H9 (cell line): ENCODE data around the gene KRT81. TPM values are rescaled to one million over a fixed set of nuclear protein-coding genes. Genes with fewer than 3 reads are reported as not detected.

Experiments
- DNase-seq: peaks from one replicate; pipeline ENCODE4 v3.0.0-alpha.2; 2017
- H2AFZ ChIP-seq: one replicate; pipeline ENCODE4 v1.6.1; 2013; ENCODE audit warnings: mild to moderate bottlenecking, low read length, control low read depth, moderate library complexity
- H2AK5ac ChIP-seq: 2 replicates; pipeline ENCODE4 v1.6.1; 2013; ENCODE audit warnings: low read length, control low read depth, mixed read lengths; ENCODE audit not compliant: insufficient read length
- H2BK120ac ChIP-seq: one replicate; pipeline ENCODE4 v1.6.1; 2013; ENCODE audit warnings: low read depth, mild to moderate bottlenecking, low read length, control low read depth, inconsistent platforms; ENCODE audit not compliant: poor library complexity, severe bottlenecking
- H2BK12ac ChIP-seq: 2 replicates; pipeline ENCODE4 v1.6.1; 2013; ENCODE audit warnings: low read length, control low read depth, mixed read lengths, low read depth; ENCODE audit not compliant: insufficient read length
- H2BK15ac ChIP-seq: 2 replicates; pipeline ENCODE4 v1.6.1; 2013; ENCODE audit warnings: low read depth, low read length, control low read depth
- H2BK20ac ChIP-seq: one replicate; pipeline ENCODE4 v1.6.1; 2013; ENCODE audit warnings: low read depth, mild to moderate bottlenecking, low read length, control low read depth, inconsistent platforms; ENCODE audit not compliant: poor library complexity, severe bottlenecking
- H2BK5ac ChIP-seq: 2 replicates; pipeline ENCODE4 v1.6.1; 2013; ENCODE audit warnings: low read length, control low read depth, mixed read lengths; ENCODE audit not compliant: insufficient read length
- H3K14ac ChIP-seq: 2 replicates; pipeline ENCODE4 v1.6.1; 2013; ENCODE audit warnings: low read length, control low read depth; ENCODE audit not compliant: insufficient read depth
- H3K18ac ChIP-seq: 2 replicates; pipeline ENCODE4 v1.6.1; 2013; ENCODE audit warnings: low read depth, mild to moderate bottlenecking, mixed read lengths, low read length, control low read depth; ENCODE audit not compliant: insufficient read length
- H3K23ac ChIP-seq: 2 replicates; pipeline ENCODE4 v1.6.1; 2013; ENCODE audit warnings: low read length, control low read depth, mixed read lengths, low read depth; ENCODE audit not compliant: insufficient read length
- H3K23me2 ChIP-seq: 2 replicates; pipeline ENCODE4 v1.6.1; 2013; ENCODE audit warnings: low read depth, mild to moderate bottlenecking, mixed read lengths, low read length, control low read depth; ENCODE audit not compliant: insufficient read length, poor library complexity, severe bottlenecking
- H3K27ac ChIP-seq: 2 replicates; pipeline ENCODE4 v1.5.1; 2013; ENCODE audit warnings: low read length, control low read depth, mixed read lengths, low read depth; ENCODE audit not compliant: insufficient read length
- H3K27me3 ChIP-seq: 2 replicates; pipeline ENCODE4 v1.6.1; 2013; ENCODE audit warnings: low read length, control low read depth, inconsistent platforms; ENCODE audit not compliant: insufficient read depth
- H3K4ac ChIP-seq: 2 replicates; pipeline ENCODE4 v1.6.1; 2013; ENCODE audit warnings: low read depth, mild to moderate bottlenecking, control low read depth, inconsistent platforms, low read length, moderate library complexity
- H3K4me1 ChIP-seq: 2 replicates; pipeline ENCODE4 v1.6.1; 2013; ENCODE audit warnings: low read length, control low read depth, inconsistent platforms; ENCODE audit not compliant: insufficient read depth
- H3K4me2 ChIP-seq: 2 replicates; pipeline ENCODE4 v1.6.1; 2013; ENCODE audit warnings: low read length, control low read depth, mixed read lengths; ENCODE audit not compliant: insufficient read length, insufficient read depth
- H3K56ac ChIP-seq: 2 replicates; pipeline ENCODE4 v1.6.1; 2013; ENCODE audit warnings: low read depth, mild to moderate bottlenecking, mixed read lengths, low read length, control low read depth; ENCODE audit not compliant: insufficient read length
- H3K79me1 ChIP-seq: 2 replicates; pipeline ENCODE4 v1.6.1; 2013; ENCODE audit warnings: low read depth, mild to moderate bottlenecking, moderate library complexity, low read length, control low read depth, inconsistent platforms; ENCODE audit not compliant: insufficient read depth, poor library complexity, severe bottlenecking
- H3K79me2 ChIP-seq: 2 replicates; pipeline ENCODE4 v1.6.1; 2013; ENCODE audit warnings: low read length, control low read depth, inconsistent platforms; ENCODE audit not compliant: insufficient read depth
- H3K9ac ChIP-seq: 2 replicates; pipeline ENCODE4 v1.6.1; 2013; ENCODE audit warnings: low read length, control low read depth, mixed read lengths; ENCODE audit not compliant: insufficient read length; ENCODE audit errors: extremely low read depth
- H3K9me3 ChIP-seq: one replicate; pipeline ENCODE4 v1.6.1; 2013; ENCODE audit warnings: low read depth, low read length, inconsistent platforms; ENCODE audit not compliant: control insufficient read depth
- H3T11ph ChIP-seq: one replicate; pipeline ENCODE4 v1.6.1; 2013; ENCODE audit warnings: mild to moderate bottlenecking, low read length, control low read depth, inconsistent platforms
- H4K20me1 ChIP-seq: one replicate; pipeline ENCODE4 v1.6.1; 2013; ENCODE audit not compliant: control insufficient read depth, insufficient read length, insufficient read depth
- H4K5ac ChIP-seq: 2 replicates; pipeline ENCODE4 v1.6.1; 2013; ENCODE audit warnings: low read depth, mild to moderate bottlenecking, mixed read lengths, low read length, control low read depth; ENCODE audit not compliant: insufficient read length
- H4K8ac ChIP-seq: replicated peaks from 2 replicates; pipeline ENCODE4 v1.6.1; 2013; ENCODE audit warnings: low read length, control low read depth, mixed read lengths, low read depth; ENCODE audit not compliant: insufficient read length
- H4K91ac ChIP-seq: 2 replicates; pipeline ENCODE4 v1.6.1; 2013; ENCODE audit warnings: low read depth, mild to moderate bottlenecking, moderate library complexity, mixed read lengths, low read length, control low read depth; ENCODE audit not compliant: insufficient read length
- H3K27ac Mint-ChIP-seq, 3 experiments: 2 replicates in 2 of 3; 3 replicates in 1 of 3; pipeline ENCODE4 v1.8.0; 2020 to 2021; ENCODE audit warnings: mixed read lengths in 3 of 3, mild to moderate bottlenecking in 1 of 3, moderate library complexity in 1 of 3
- H3K27me3 Mint-ChIP-seq: 2 replicates; pipeline ENCODE4 v1.8.0; 2021; ENCODE audit warnings: low read depth, mild to moderate bottlenecking, moderate library complexity, mixed read lengths
- H3K36me3 Mint-ChIP-seq, 3 experiments: 2 replicates in 2 of 3; 3 replicates in 1 of 3; pipeline ENCODE4 v1.8.0; 2020 to 2021; ENCODE audit warnings: low read depth in 3 of 3, mixed read lengths in 3 of 3; ENCODE audit not compliant: insufficient read depth in 1 of 3
- H3K4me1 Mint-ChIP-seq, 2 experiments: 2 replicates each; pipeline ENCODE4 v1.8.0; 2020; ENCODE audit warnings: mixed read lengths in 2 of 2
- H3K4me3 Mint-ChIP-seq, 2 experiments: 2 replicates in 1 of 2; 3 replicates in 1 of 2; pipeline ENCODE4 v1.8.0; 2020 to 2021; ENCODE audit warnings: mild to moderate bottlenecking in 2 of 2, mixed read lengths in 2 of 2, moderate library complexity in 1 of 2
- H3K9me3 Mint-ChIP-seq, 2 experiments: 2 replicates in 1 of 2; 3 replicates in 1 of 2; pipeline ENCODE4 v1.8.0; 2020; ENCODE audit warnings: mild to moderate bottlenecking in 2 of 2, mixed read lengths in 2 of 2, moderate library complexity in 1 of 2
- CTCF ChIP-seq: fragments of 200-600 bp; sonication (generic); conservative IDR thresholded peaks from 3 replicates; pipeline ENCODE4 v1.8.0; 2021; ENCODE audit warnings: antibody characterized with exemption, mild to moderate bottlenecking
- WGBS: extraction: QIAGEN DNeasy Blood & Tissue Kit; methylation state at CpG from one replicate; pipeline ENCODE4 v1.1.7; 2013; ENCODE audit warnings: missing lambda C conversion rate, low lambda C conversion rate, mixed read lengths; ENCODE audit not compliant: insufficient read length; ENCODE audit errors: extremely low coverage; 5-methylcytosine and 5-hydroxymethylcytosine counted together
- total RNA-seq: library from RNA; stranded (reverse); gene quantifications from 2 replicates; pipeline ENCODE4 v1.2.1, GENCODE V29; 2021

KRT81 gene
- total RNA-seq, 1 experiment from 2014 or later, result not detected

GRCh38 chr12:52331039-52331438 is 39.7 kb upstream of the KRT81 start:
- no peaks in the 10 kb centered on the region for H3K9me3 ChIP-seq
- 0 out of 2 replicates have a peak, but pooled peaks cover 2% of the 10 kb centered on the region for H3K4me1 ChIP-seq
- TF ChIP-seq CTCF, result no peak
- H3T11ph ChIP-seq, result no peak overlapping the region
- no peak overlapping the region for H2BK12ac ChIP-seq
- H3K27me3 Mint-ChIP-seq, result peaks cover 5% of the 10 kb centered on the region
- no peak overlapping the region for H4K91ac ChIP-seq
- H3K9me3 Mint-ChIP-seq, result no peaks in the 10 kb centered on the region
- H3K27me3 ChIP-seq, result no peaks in the 10 kb centered on the region
- no peaks in the 10 kb centered on the region for H3K79me2 ChIP-seq
- WGBS, result no CpG with 5 or more reads among the region's 1 CpG
- no peak overlapping the region for H3K4ac ChIP-seq
- no peak overlapping the region for H3K27ac Mint-ChIP-seq
- no peaks in the 10 kb centered on the region for H3K79me1 ChIP-seq
- H3K27ac ChIP-seq, result no peak overlapping the region
- H4K5ac ChIP-seq, result no peak overlapping the region
- no peaks in the 10 kb centered on the region for H4K20me1 ChIP-seq
- H2BK5ac ChIP-seq, result no peak overlapping the region
- no peak overlapping the region for H3K23ac ChIP-seq
- no peak overlapping the region for H3K56ac ChIP-seq
- no peak overlapping the region for H2BK20ac ChIP-seq
- H3K36me3 Mint-ChIP-seq, result no peaks in the 10 kb centered on the region
- no peak overlapping the region for H3K18ac ChIP-seq
- no peak overlapping the region for H2AFZ ChIP-seq
- H2AK5ac ChIP-seq, result no peak overlapping the region
- peaks cover 13 to 16% of the 10 kb centered on the region in 2 experiments for H3K4me1 Mint-ChIP-seq
- no peak for DNase-seq
- no peak overlapping the region for H3K4me2 ChIP-seq
- H2BK15ac ChIP-seq, result no peak overlapping the region
- no peak overlapping the region for H3K14ac ChIP-seq
- H3K4me3 Mint-ChIP-seq, result no peak overlapping the region
- no peaks in the 10 kb centered on the region for H3K23me2 ChIP-seq
- no peak overlapping the region for H4K8ac ChIP-seq
- no peak overlapping the region for H2BK120ac ChIP-seq
- H3K9ac ChIP-seq, result no peak overlapping the region
